Activated B cell treated with CpG ODN at 0.5 μM for 24 hours (primary cell): ENCODE measurements around the gene CPM. TPM values are rescaled to one million over a fixed set of nuclear protein-coding genes. Genes with fewer than 3 reads are reported as not detected.
A peak's percentile ranks its signal among the peaks of the same experiment; 100 is the strongest.

Experiments used
- ATAC-seq: fragments of 200-7000 bp; cut with Tn5 transposase; one replicate; pipeline ENCODE4 v1.10.0; 2021; ENCODE audit warnings: low read depth, mild to moderate bottlenecking, moderate library complexity
- CTCF ChIA-PET: fragments of 350-600 bp; sonication (Branson Sonifier 250); formaldehyde crosslinking; loops from one replicate; lab custom pipeline; 2021; ENCODE audit warnings: antibody characterized with exemption; lab: Charles Lee
- POLR2A ChIA-PET: fragments of 350-600 bp; sonication (Branson Sonifier 250); formaldehyde crosslinking; loops from one replicate; lab custom pipeline; 2021; ENCODE audit warnings: antibody characterized with exemption; lab: Charles Lee
- DNase-seq: peaks from one replicate; pipeline ENCODE4 v3.0.0; 2022
- H3K27ac Mint-ChIP-seq: one replicate; pipeline ENCODE4 v1.8.0; 2020; ENCODE audit warnings: mixed read lengths
- H3K27me3 Mint-ChIP-seq: one replicate; pipeline ENCODE4 v1.8.0; 2021; ENCODE audit warnings: mixed read lengths
- H3K36me3 Mint-ChIP-seq: one replicate; pipeline ENCODE4 v1.8.0; 2021; ENCODE audit warnings: low read depth, mixed read lengths
- H3K4me1 Mint-ChIP-seq: one replicate; pipeline ENCODE4 v1.8.0; 2021; ENCODE audit warnings: mixed read lengths
- H3K4me3 Mint-ChIP-seq: one replicate; pipeline ENCODE4 v1.8.0; 2020; ENCODE audit warnings: mild to moderate bottlenecking, mixed read lengths
- H3K9me3 Mint-ChIP-seq: one replicate; pipeline ENCODE4 v1.8.0; 2020; ENCODE audit warnings: mixed read lengths
- CTCF ChIP-seq: fragments of 200-600 bp; IDR thresholded peaks from one replicate; pipeline ENCODE4 v1.8.0; 2022; ENCODE audit warnings: antibody characterized with exemption, mild to moderate bottlenecking
- intact Hi-C: fragments of 100-400 bp; cut with micrococcal nuclease; formaldehyde crosslinking; loops from one replicate; pipeline ENCODE4 v1.15.1; 2024
- total RNA-seq: library from RNA; stranded (reverse); gene quantifications from 2 replicates; pipeline ENCODE4 v1.2.3, GENCODE V29; 2022

CPM gene
- total RNA-seq, 1 donor from 2014 or later = 10.1 TPM

GRCh38 chr12:68903511-68903910 lies 29.5 kb downstream of the CPM start:
- TF ChIP-seq CTCF = no peak
- no peaks in the 10 kb centered on the region for H3K36me3 Mint-ChIP-seq
- CTCF ChIA-PET = interaction anchor here (0.8 kb wide), 1 partner anchor 166 kb away, joined by 3 read pairs; no protein-coding TSS in a partner anchor

GRCh38 chr12:68901551-68901950 lies 31.4 kb downstream of the CPM start:
- H3K4me1 Mint-ChIP-seq = peaks cover 57% of the 10 kb centered on the region
- TF ChIP-seq CTCF = no peak
- DNase-seq (no peak), ATAC-seq (no peak)
- H3K36me3 Mint-ChIP-seq = no peaks in the 10 kb centered on the region
- ChIA-PET POLR2A (interaction anchor here (0.7 kb wide), 1 partner anchor 14 kb away, joined by 3 read pairs; no protein-coding TSS in a partner anchor), CTCF (interaction anchor here (0.6 kb wide), 1 partner anchor 121 kb away, joined by 3 read pairs; no protein-coding TSS in a partner anchor)
- H3K27me3 Mint-ChIP-seq = no peaks in the 10 kb centered on the region
- no peaks in the 10 kb centered on the region for H3K9me3 Mint-ChIP-seq
- intact Hi-C loops = no loop called here
- H3K4me3 Mint-ChIP-seq = no peak overlapping the region
- no peak overlapping the region for H3K27ac Mint-ChIP-seq

More at GRCh38 chr12:68903511-68903910, 29.5 kb downstream of the CPM start:
- no peak for DNase-seq
- H3K27ac Mint-ChIP-seq = peak overlapping the region; percentile 77
- no peak for ATAC-seq
- H3K9me3 Mint-ChIP-seq = no peaks in the 10 kb centered on the region
- H3K4me3 Mint-ChIP-seq = no peak overlapping the region
- H3K4me1 Mint-ChIP-seq = peaks cover 44% of the 10 kb centered on the region
- intact Hi-C loops = no loop called here
- no peaks in the 10 kb centered on the region for H3K27me3 Mint-ChIP-seq
- POLR2A ChIA-PET = interaction anchor here (0.6 kb wide), 1 partner anchor 29 kb away, joined by 3 read pairs; the partner anchor contains the start of gene CPM

DNA sequence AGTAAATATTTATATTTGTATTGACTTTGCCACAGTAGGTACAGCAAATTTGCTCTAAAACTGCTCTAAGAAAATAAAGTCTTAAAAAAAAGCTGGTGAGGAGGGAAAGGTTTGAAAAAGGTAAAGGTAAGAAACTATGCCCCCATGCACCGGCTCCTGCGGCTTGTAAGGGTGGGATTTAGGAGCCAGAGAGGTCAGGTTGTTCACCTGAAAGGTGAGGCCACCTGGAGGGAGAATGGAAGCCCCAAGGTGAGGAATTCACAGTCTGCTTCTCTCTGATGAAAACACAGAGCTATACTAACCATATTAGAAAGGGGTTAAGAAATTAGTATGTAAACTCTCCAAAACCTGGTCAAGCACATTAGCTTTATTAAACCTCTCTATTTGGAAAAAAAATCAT lies 31.8 kb downstream of the CPM start:
- CTCF ChIA-PET = no interaction called here
- H3K27me3 Mint-ChIP-seq = no peaks in the 10 kb centered on the region
- peaks cover 61% of the 10 kb centered on the region for H3K4me1 Mint-ChIP-seq
- no peaks in the 10 kb centered on the region for H3K9me3 Mint-ChIP-seq
- ATAC-seq (no peak), DNase-seq (no peak)
- intact Hi-C loops = no loop called here
- no peaks in the 10 kb centered on the region for H3K36me3 Mint-ChIP-seq
- H3K27ac Mint-ChIP-seq = no peak overlapping the region
- no peak for TF ChIP-seq CTCF
- POLR2A ChIA-PET = no interaction called here
- H3K4me3 Mint-ChIP-seq = no peak overlapping the region

- ATAC-seq = no peak
- H3K36me3 Mint-ChIP-seq = no peaks in the 10 kb centered on the region
- CTCF ChIA-PET = no interaction called here
- no peaks in the 10 kb centered on the region for H3K9me3 Mint-ChIP-seq
- H3K4me3 Mint-ChIP-seq = no peak overlapping the region
- H3K4me1 Mint-ChIP-seq = peaks cover 63% of the 10 kb centered on the region
- H3K27me3 Mint-ChIP-seq = no peaks in the 10 kb centered on the region
- DNase-seq = no peak
- TF ChIP-seq CTCF = no peak
- H3K27ac Mint-ChIP-seq = no peak overlapping the region
- POLR2A ChIA-PET = interaction anchor here (0.6 kb wide), 1 partner anchor 9 kb away, joined by 3 read pairs; no protein-coding TSS in a partner anchor
- intact Hi-C loops = no loop called here
These were observed 32.7 kb downstream of the CPM start for GRCh38 chr12:68900241-68900640.

DNA sequence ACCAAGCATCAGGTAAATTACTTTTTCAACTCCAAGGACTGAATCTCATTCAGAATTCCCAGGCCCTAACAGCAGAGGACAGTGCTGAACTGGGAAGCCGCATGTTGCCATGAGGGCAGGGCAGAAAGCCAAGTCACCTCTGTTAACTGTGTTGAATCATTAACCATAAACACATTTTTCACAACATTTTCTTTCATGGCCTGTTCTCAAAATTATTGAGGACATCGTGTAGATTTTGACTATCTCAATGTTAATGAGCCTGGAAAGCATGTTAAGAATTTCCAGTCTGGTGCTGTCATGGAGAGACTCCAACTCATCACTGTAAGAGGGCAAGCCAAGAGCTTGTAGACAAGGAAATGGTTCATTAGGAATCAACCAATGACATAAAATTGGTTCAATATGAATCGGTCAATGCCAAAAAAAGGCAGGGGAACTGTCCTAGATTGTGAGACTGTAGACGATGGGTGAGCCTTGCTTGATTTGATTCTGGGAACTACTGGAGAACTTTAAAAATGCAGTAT lies 33.7 kb downstream of the CPM start:
- Mint-ChIP-seq H3K36me3 (no peaks in the 10 kb centered on the region), H3K4me3 (no peak overlapping the region), H3K27me3 (no peaks in the 10 kb centered on the region), H3K4me1 (peaks cover 57% of the 10 kb centered on the region), H3K27ac (no peak overlapping the region), H3K9me3 (no peaks in the 10 kb centered on the region)
- CTCF ChIA-PET = no interaction called here
- ATAC-seq (no peak), DNase-seq (no peak)
- POLR2A ChIA-PET = interaction anchor here (0.5 kb wide), 1 partner anchor 25 kb away, joined by 3 read pairs; no protein-coding TSS in a partner anchor
- TF ChIP-seq CTCF = no peak
- intact Hi-C loops = no loop called here
